Esophagus muscularis mucosa (tissue), 4 donors: ENCODE measurements around the gene DUSP19. TPM values are rescaled to one million over a fixed set of nuclear protein-coding genes. Genes with fewer than 3 reads are reported as not detected.
A peak's percentile ranks its signal among the peaks of the same experiment; 100 is the strongest.

ENCODE experiments used
- DNase-seq: peaks from one replicate; pipeline ENCODE4 v3.0.0-alpha.2; 2017; ENCODE audit errors: extremely low spot score
- H3K27ac ChIP-seq, 4 donors: fragments of 200-600 bp; sonication (generic); replicated peaks in 1 of 4; 1 replicate in 3 of 4; 2 replicates in 1 of 4; pipeline ENCODE4 v1.5.1; 2016 to 2019; ENCODE audit warnings: mild to moderate bottlenecking in 1 of 4
- H3K27me3 ChIP-seq, 4 donors: fragments of 200-600 bp; sonication (generic); one replicate each; pipeline versions ENCODE4 v1.5.1 to v1.6.0; 2016 to 2019
- H3K36me3 ChIP-seq, 4 donors: fragments of 200-600 bp; sonication (generic); one replicate each; pipeline ENCODE4 v1.5.1; 2016 to 2019
- H3K4me1 ChIP-seq, 4 donors: fragments of 200-600 bp; sonication (generic); one replicate each; pipeline ENCODE4 v1.5.1; 2016 to 2019
- H3K4me3 ChIP-seq, 4 donors: fragments of 200-600 bp; sonication (generic); 1 replicate in 2 of 4; 2 replicates in 2 of 4; pipeline ENCODE4 v1.5.1; 2016 to 2019; ENCODE audit warnings: mild to moderate bottlenecking in 4 of 4, moderate library complexity in 1 of 4
- H3K9me3 ChIP-seq, 4 donors: fragments of 200-600 bp; sonication (generic); 1 replicate in 3 of 4; 2 replicates in 1 of 4; pipeline ENCODE4 v1.5.1; 2016 to 2019
- EP300 ChIP-seq: sonication (generic); formaldehyde crosslinking; IDR thresholded peaks from one replicate; pipeline ENCODE4 v1.6.1; 2017; ENCODE audit warnings: antibody characterized with exemption
- POLR2A ChIP-seq: fragments of 450-650 bp; IDR thresholded peaks from one replicate; pipeline ENCODE4 v1.6.1; 2017; ENCODE audit warnings: antibody characterized with exemption, moderate library complexity, mild to moderate bottlenecking, low read depth
- POLR2AphosphoS5 ChIP-seq, 2 donors: sonication (generic); formaldehyde crosslinking; IDR thresholded peaks; one replicate each; pipeline ENCODE4 v1.6.1; 2017; ENCODE audit warnings: antibody characterized with exemption in 2 of 2
- WGBS: methylation state at CpG from one replicate; pipeline ENCODE4 v1.1.5; 2018; 5-methylcytosine and 5-hydroxymethylcytosine counted together
- intact Hi-C: fragments of 100-400 bp; cut with DNase I; formaldehyde crosslinking; loops from one replicate; pipeline ENCODE4 v1.15.1; 2023
- total RNA-seq, 4 donors: library from RNA; depleted of rRNA; stranded (reverse); fragments of >200 nt; gene quantifications; one replicate each; pipeline versions ENCODE4 v1.1.0 to v1.2.1, GENCODE V29; 2016
- TF ChIP-seq, protein P1 (sequence below), 3 experiments: fragments of 200-600 bp in 2 of 3; fragments of 450-650 bp in 1 of 3; sonication (generic) in 2 of 3; IDR thresholded peaks; one replicate each; pipeline ENCODE4 v1.5.1; 2017 to 2019; ENCODE audit warnings: antibody characterized with exemption in 3 of 3, mild to moderate bottlenecking in 2 of 3, moderate library complexity in 1 of 3

Gene DUSP19
- total RNA-seq, 4 donors from 2014 or later: 2.5 to 7.0 (median 5.0) TPM

GRCh38 chr2:183034806-183035205 lies 43.7 kb upstream of the DUSP19 start:
- no peak for DNase-seq
- H3K9me3 ChIP-seq: no peaks in the 10 kb centered on the region
- H3K36me3 ChIP-seq: no peaks in the 10 kb centered on the region
- H3K27me3 ChIP-seq: no peaks in the 10 kb centered on the region
- TF ChIP-seq EP300 (no peak), POLR2AphosphoS5 (IDR thresholded peaks at IDR 0.05) (no peak), POLR2A (no peak)
- TF ChIP-seq, protein P1, sequence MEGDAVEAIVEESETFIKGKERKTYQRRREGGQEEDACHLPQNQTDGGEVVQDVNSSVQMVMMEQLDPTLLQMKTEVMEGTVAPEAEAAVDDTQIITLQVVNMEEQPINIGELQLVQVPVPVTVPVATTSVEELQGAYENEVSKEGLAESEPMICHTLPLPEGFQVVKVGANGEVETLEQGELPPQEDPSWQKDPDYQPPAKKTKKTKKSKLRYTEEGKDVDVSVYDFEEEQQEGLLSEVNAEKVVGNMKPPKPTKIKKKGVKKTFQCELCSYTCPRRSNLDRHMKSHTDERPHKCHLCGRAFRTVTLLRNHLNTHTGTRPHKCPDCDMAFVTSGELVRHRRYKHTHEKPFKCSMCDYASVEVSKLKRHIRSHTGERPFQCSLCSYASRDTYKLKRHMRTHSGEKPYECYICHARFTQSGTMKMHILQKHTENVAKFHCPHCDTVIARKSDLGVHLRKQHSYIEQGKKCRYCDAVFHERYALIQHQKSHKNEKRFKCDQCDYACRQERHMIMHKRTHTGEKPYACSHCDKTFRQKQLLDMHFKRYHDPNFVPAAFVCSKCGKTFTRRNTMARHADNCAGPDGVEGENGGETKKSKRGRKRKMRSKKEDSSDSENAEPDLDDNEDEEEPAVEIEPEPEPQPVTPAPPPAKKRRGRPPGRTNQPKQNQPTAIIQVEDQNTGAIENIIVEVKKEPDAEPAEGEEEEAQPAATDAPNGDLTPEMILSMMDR (IDR thresholded peaks at IDR 0.05): no peak
- H3K4me3 ChIP-seq: peak overlapping the region in 1 of 4 donors; percentile 3
- intact Hi-C loops: no loop called here
- peaks cover 61 to 86% (median 80%) of the 10 kb centered on the region in 4 donors for H3K4me1 ChIP-seq
- peak overlapping the region; percentile 47 to 99 (median 80) for H3K27ac ChIP-seq
- 94% methylated on average over 1 of the region's 1 CpG for WGBS

DNA sequence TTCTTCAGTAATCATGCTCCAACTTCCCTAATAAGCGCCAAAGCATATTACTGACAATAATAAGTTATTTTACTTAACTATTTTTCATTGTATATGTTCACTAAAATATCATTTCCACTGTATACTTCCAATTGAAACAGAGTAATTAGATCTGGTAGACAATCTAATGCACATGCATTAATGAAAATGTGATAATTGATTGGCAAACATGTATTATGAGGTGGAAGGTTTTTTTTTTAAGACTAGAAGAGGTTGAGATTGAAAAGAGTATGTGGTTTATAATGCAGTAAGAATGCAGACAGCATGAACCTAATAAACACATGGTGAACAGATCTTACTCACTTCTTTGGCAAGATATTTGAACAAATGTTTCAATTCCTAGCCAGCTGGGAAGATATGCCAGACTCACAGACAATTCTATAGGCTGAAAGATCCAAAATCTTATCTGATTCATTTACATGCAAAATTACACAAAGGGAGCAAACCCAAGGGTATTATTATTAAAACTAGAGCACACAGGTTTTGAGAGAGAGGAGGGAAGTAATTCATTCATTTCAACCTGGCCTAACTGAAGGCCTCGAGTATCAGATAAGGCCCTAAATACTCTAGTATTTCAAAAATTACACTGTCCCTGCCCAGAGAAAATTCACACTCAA lies 43.1 kb upstream of the DUSP19 start:
- peaks cover 55 to 79% (median 74%) of the 10 kb centered on the region in 4 donors for H3K4me1 ChIP-seq

DNA sequence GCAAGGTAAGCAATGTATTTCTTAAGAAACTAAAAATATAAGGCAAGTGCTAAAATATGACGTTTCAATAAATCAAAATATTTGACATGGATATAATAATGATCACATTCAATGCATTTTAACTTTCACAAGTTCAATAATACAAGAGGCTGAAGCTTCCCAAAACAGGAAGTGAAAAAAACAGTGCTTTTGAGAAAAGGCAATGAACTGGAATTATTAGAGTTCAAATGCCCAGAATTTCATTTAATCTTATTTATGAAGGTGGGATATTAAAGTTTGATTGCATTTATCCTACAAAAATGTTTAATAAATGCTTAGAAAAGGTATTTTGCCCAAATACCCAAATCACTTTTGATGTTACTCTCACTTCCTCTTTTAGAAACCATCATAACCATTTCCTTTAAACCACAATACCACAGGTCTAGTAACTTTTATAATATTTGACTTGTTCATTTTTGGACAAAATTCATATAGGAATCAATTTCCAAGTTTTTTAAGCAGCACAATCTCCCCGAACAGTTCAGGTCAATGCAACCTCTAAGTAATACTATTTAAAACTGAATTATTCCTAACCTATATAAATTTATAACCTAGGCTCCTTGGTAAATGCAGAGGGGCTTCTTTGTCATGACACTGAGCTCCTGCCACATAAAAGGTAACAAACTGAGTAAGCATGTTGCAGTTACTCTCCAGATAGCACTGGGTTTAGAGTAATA lies 42.4 kb upstream of the DUSP19 start:
- Histone ChIP-seq H3K4me1 (peaks cover 48 to 72% (median 67%) of the 10 kb centered on the region in 4 donors), H3K27ac (peak overlapping the region; percentile 97 to 99 (median 98)), H3K9me3 (no peaks in the 10 kb centered on the region), H3K36me3 (no peaks in the 10 kb centered on the region), H3K27me3 (no peaks in the 10 kb centered on the region), H3K4me3 (peak overlapping the region; percentile 87 to 95 (median 89))
- intact Hi-C loops: no loop called here
- no peak for DNase-seq
- TF ChIP-seq, protein P1 (IDR thresholded peaks at IDR 0.05): no peak
- TF ChIP-seq EP300: no peak
- TF ChIP-seq POLR2AphosphoS5 (IDR thresholded peaks at IDR 0.05): no peak
- TF ChIP-seq POLR2A: no peak
- WGBS: 20% methylated on average over 2 of the region's 2 CpGs

More for the DNA sequence above, 43.1 kb upstream of the DUSP19 start:
- Histone ChIP-seq H3K4me3 (peak overlapping the region; percentile 87 to 95 (median 89)), H3K27ac (peak overlapping the region; percentile 97 to 99 (median 98)), H3K9me3 (no peaks in the 10 kb centered on the region), H3K27me3 (no peaks in the 10 kb centered on the region), H3K36me3 (no peaks in the 10 kb centered on the region)
- no peak for DNase-seq
- intact Hi-C loops: no loop called here
- no peak for TF ChIP-seq EP300
- TF ChIP-seq, protein P1 (IDR thresholded peaks at IDR 0.05): no peak
- TF ChIP-seq POLR2AphosphoS5 (IDR thresholded peaks at IDR 0.05): no peak
- no peak for TF ChIP-seq POLR2A
- 44% methylated on average over 2 of the region's 2 CpGs for WGBS

- DNase-seq: no peak
- peaks cover 38 to 62% (median 57%) of the 10 kb centered on the region in 4 donors for H3K4me1 ChIP-seq
- 3% methylated on average over 4 of the region's 4 CpGs for WGBS
- intact Hi-C loops: no loop called here
- H3K36me3 ChIP-seq: no peaks in the 10 kb centered on the region
- no peaks in the 10 kb centered on the region for H3K27me3 ChIP-seq
- peak overlapping the region; percentile 87 to 95 (median 89) for H3K4me3 ChIP-seq
- H3K27ac ChIP-seq: peak overlapping the region; percentile 97 to 99 (median 98)
- TF ChIP-seq POLR2A (no peak), POLR2AphosphoS5 (IDR thresholded peaks at IDR 0.05) (no peak), EP300 (no peak)
- TF ChIP-seq, protein P1 (IDR thresholded peaks at IDR 0.05): no peak
- H3K9me3 ChIP-seq: no peaks in the 10 kb centered on the region
Observed at GRCh38 chr2:183037074-183037552, 41.4 kb upstream of the DUSP19 start.
